Vagina (tissue), 2 donors: ENCODE measurements around the gene ZSWIM6.

Experiments
- POLR2A ChIP-seq, 2 donors: fragments of 450-650 bp; IDR thresholded peaks; one replicate each; pipeline ENCODE4 v1.6.1; 2017; ENCODE audit warnings: antibody characterized with exemption in 2 of 2, mild to moderate bottlenecking in 2 of 2, moderate library complexity in 2 of 2
- POLR2AphosphoS5 ChIP-seq, 2 donors: sonication (generic); formaldehyde crosslinking; IDR thresholded peaks; one replicate each; pipeline ENCODE4 v1.9.0; 2017; ENCODE audit warnings: antibody characterized with exemption in 2 of 2, mild to moderate bottlenecking in 2 of 2, low read depth in 1 of 2; ENCODE audit not compliant: insufficient read depth in 1 of 2
- TF ChIP-seq, protein P1 (sequence below), 3 experiments: fragments of 450-650 bp in 2 of 3; fragments of 200-600 bp in 1 of 3; sonication (generic) in 1 of 3; IDR thresholded peaks; one replicate each; pipeline ENCODE4 v1.5.1; 2017 to 2019; ENCODE audit warnings: antibody characterized with exemption in 3 of 3, mild to moderate bottlenecking in 2 of 3, moderate library complexity in 2 of 3

DNA sequence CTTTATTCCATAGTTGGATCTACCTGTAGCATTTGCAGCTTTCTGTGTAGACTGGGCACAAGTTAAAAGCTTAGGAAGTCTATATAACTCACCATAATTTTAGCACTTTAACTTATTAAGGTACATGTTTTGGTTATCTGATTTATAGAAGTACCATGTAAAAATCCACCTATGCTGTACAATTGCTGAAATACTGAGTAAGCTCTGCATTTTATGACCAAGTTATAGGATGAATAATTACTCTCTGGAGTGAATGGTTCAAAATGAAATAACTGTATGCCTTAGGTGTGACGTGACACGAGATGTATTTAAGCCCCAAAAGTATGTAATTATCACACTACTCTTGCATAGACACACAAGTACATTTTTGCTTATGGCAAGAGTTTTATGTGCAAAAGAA lies 22.1 kb downstream of the ZSWIM6 start:
- TF ChIP-seq, protein P1, sequence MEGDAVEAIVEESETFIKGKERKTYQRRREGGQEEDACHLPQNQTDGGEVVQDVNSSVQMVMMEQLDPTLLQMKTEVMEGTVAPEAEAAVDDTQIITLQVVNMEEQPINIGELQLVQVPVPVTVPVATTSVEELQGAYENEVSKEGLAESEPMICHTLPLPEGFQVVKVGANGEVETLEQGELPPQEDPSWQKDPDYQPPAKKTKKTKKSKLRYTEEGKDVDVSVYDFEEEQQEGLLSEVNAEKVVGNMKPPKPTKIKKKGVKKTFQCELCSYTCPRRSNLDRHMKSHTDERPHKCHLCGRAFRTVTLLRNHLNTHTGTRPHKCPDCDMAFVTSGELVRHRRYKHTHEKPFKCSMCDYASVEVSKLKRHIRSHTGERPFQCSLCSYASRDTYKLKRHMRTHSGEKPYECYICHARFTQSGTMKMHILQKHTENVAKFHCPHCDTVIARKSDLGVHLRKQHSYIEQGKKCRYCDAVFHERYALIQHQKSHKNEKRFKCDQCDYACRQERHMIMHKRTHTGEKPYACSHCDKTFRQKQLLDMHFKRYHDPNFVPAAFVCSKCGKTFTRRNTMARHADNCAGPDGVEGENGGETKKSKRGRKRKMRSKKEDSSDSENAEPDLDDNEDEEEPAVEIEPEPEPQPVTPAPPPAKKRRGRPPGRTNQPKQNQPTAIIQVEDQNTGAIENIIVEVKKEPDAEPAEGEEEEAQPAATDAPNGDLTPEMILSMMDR (IDR thresholded peaks at IDR 0.05), result no peak
- TF ChIP-seq POLR2A (IDR thresholded peaks at IDR 0.05) (no peak), POLR2AphosphoS5 (IDR thresholded peaks at IDR 0.05; ENCODE audit: insufficient read depth in 1 of 2, low read depth in 1 of 2) (no peak)
